ENCODE measurements around the gene MAP4K4.

Gene MAP4K4

GRCh38 chr2:101692041-101692440 lies 5.5 kb upstream of the MAP4K4 start:
- no peak for DNase-seq (ENCODE audit: low read depth in 2 of 3, low spot score in 2 of 3)

DNA sequence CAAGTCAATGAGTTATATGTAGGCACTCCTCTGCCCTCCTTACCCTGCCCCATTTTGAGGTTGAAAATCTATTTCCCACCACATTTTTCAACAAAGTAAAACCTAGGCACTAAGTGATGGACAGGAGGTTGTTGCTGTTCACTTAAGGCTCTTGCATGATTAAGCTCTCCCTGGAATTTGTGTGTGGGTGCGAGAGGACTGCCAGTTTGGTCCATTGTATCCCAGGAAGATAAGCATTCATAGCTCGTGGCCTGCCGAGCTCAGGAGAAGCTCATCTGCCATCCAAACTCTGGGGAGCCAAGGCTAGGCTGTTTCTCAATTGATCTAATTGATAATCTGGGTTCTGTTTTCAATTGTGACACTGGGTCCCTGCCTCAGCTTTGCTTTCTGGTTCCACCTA lies 4.7 kb upstream of the MAP4K4 start:
- DNase-seq (ENCODE audit: low read depth in 2 of 3, low spot score in 2 of 3), result no peak

DNA sequence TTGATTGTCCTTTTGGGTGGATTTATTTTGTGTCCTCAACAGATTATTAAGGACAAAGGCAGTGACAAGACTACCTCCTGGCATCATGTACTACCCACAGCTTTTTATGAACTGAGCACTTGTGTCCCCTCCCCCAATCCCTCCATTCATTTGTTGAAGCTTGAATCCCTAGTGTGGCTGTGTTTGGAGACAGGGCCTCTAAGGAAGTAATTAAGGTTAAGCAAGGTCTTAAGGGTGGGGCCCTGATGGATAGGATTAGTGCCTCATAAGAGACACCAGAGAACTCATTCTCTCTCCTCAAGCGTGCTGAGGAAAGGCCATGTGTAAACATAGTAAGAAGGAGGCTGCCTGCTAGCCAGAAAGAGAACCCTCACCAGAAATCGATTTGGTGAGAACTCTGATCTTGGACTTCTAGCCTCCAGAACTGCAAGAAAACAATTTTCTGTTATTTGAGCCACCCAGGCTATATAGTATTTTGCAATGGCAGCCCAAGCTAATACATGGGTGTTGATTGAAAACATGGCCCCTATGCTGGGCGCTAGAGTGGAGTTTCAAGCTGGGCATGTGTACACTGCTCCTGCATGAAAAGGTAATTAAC lies 3.4 kb upstream of the MAP4K4 start:
- no peak for DNase-seq (ENCODE audit: low read depth in 2 of 3, low spot score in 2 of 3)

DNA sequence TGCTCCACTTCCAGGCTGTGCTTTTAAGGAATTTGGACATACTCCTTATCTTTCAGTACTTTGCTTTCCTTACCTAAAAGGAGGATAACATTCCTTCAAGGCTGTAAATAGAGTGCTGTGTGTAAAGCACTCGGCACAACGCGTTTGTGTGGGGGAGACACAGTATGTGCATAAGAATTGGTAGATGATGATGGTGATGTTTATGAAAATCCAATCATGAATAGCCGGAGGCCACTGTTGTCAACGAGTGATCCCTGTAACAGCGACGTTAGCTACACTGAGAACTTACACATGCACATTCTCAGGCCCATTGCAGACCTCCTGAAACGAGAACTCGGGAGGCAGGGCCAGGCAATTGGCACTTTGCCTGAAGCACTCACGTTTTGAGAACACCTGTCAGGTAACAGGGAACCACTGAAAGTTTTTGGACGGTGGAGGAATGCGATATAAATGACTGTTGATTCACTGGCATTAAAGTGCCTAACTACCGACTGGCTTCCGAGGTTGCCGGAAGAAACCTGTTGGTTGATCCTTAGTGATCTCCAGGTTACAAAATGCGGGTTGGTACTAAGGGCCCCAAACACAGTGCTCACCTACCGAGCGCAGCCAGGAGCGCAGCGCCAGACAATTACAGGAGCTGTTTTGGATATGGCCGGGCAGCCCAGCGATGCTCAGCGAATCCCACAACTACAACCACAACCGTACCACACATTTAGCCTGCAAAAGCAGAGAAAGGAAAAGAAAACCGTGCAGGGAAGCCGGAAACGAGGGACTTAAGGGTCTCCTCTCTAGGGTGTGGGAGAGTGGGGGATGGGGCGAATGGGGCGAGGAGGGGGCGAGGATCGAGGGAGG lies 1.0 kb upstream of the MAP4K4 start:
- DNase-seq (ENCODE audit: low read depth in 2 of 3, low spot score in 2 of 3), result no peak

GRCh38 chr2:101698014-101698843 lies 722 bp downstream of the MAP4K4 start:
- no peak for DNase-seq (ENCODE audit: low read depth in 2 of 3, low spot score in 2 of 3)

GRCh38 chr2:101698844-101699754 lies 1.6 kb downstream of the MAP4K4 start:
- DNase-seq (ENCODE audit: low read depth in 2 of 3, low spot score in 2 of 3), result no peak

GRCh38 chr2:101699755-101700461 lies 2.4 kb downstream of the MAP4K4 start:
- DNase-seq (ENCODE audit: low read depth in 2 of 3, low spot score in 2 of 3), result no peak

DNA sequence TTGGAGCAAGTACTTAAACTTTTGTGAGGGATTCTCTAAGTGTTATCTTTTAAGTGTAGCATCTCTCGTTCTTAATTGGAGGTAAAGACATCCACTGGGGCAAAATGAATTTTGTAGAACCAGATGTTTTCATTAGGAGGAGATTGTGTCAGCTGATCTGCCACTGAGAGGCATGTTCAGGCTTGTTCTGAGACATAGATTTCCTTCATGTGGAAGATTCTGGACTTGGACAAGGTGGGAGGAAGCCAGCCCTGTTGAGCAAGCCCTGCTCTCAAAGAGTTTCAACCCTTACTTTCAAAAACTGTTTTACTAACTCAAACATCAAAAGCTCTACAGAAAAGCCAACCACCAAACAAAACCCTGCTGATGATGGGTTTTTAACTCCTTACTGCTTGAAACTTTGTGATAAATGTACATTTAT lies 6.5 kb downstream of the MAP4K4 start:
- no peak for DNase-seq (ENCODE audit: low read depth in 2 of 3, low spot score in 2 of 3)

GRCh38 chr2:101704816-101705578 lies 7.5 kb downstream of the MAP4K4 start:
- DNase-seq (ENCODE audit: low read depth in 2 of 3, low spot score in 2 of 3), result no peak

GRCh38 chr2:101706121-101706818 lies 8.8 kb downstream of the MAP4K4 start:
- no peak for DNase-seq (ENCODE audit: low read depth in 2 of 3, low spot score in 2 of 3)

GRCh38 chr2:101706819-101707177 lies 9.3 kb downstream of the MAP4K4 start:
- no peak for DNase-seq (ENCODE audit: low read depth in 2 of 3, low spot score in 2 of 3)

DNA sequence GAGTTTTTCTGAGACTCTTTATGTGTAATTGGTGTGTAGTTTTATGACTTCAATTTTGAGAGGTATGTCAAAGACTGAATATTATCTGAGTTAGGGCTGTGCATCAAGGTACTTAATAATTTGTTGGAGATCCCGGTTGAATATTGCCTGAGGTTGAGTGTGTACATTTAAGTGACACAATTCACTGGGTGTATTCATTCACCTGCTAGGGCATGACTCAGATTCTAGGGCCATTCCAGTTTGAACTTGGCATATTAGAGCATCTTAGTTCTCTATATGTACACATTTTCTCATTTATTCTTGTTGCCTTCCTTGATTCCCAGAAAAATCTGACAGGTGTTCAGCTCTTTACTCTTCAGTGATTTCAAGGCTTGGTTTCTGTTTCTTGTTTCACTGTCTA lies 12.5 kb downstream of the MAP4K4 start:
- DNase-seq (ENCODE audit: low read depth in 2 of 3, low spot score in 2 of 3), result no peak

GRCh38 chr2:101710471-101711318 lies 13.2 kb downstream of the MAP4K4 start:
- DNase-seq (ENCODE audit: low read depth in 2 of 3, low spot score in 2 of 3), result no peak

GRCh38 chr2:101714118-101714517 lies 16.6 kb downstream of the MAP4K4 start:
- DNase-seq (ENCODE audit: low read depth in 2 of 3, low spot score in 2 of 3), result no peak

- DNase-seq (ENCODE audit: low read depth in 2 of 3, low spot score in 2 of 3), result no peak
These were observed 19.8 kb downstream of the MAP4K4 start for GRCh38 chr2:101717071-101717845.

DNA sequence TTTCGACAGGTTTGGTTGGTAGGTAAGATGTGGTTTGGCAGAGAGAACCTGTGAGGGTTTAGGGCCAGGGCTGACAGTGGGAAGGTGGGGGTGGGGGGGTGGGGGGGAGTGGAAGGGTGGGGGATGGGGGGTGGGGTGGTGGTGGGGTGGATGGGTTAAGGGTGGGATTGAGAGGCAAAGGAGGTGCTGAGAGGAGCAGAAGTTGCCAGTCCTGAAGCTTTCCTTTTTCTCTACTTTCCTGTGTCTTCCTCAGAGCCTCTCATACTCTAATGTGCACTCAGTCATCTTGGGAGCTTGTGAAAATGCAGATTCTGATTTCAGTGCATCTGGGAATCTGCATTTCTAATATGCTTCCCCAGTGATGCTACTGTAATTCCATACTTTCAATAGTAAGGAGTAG lies 21.0 kb downstream of the MAP4K4 start:
- no peak for DNase-seq (ENCODE audit: low read depth in 2 of 3, low spot score in 2 of 3)

DNA sequence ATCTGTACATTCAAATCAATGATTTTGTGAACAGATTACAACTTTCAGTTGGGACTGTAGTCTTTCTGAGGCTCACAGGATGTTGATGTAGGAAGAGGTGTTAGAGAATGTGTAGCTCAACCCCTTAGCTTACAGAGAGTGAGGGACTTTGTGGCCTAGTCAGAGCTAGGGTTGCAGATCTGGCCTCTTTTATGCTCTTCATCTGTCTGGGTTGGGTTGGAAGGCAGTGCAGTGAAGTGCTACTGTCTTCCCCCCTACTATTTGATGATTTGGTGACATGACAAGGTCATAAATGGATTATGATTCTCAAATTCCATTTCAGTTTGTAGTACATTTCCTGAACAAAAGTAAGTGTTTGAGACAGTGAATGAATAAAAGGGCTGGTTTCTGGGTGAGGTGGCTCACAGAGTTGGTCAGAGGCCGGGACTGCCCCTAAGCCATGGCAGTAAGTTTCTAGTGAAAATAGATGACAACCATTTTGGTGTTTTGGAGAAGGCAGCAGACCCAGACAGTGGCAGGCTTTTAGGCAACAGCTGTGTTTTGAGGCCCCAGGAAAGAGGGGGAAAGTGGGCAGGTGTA lies 21.6 kb downstream of the MAP4K4 start:
- DNase-seq (ENCODE audit: low read depth in 2 of 3, low spot score in 2 of 3), result no peak
